HepG2 (cell line): ENCODE results near the gene ADAMTSL4. TPM values are rescaled to one million over a fixed set of nuclear protein-coding genes. Genes with fewer than 3 reads are reported as not detected.

Experiments
- CTCF ChIP-seq: sonication (generic); formaldehyde crosslinking; IDR thresholded peaks from 2 replicates; pipeline ENCODE4 v1.5.0; 2020; ENCODE audit warnings: mild to moderate bottlenecking, missing genetic modification reagents, moderate library complexity
- FOSL2 ChIP-seq: sonication (generic); formaldehyde crosslinking; IDR thresholded peaks from 2 replicates; pipeline ENCODE4 v1.4.0; 2020; ENCODE audit warnings: missing genetic modification reagents
- HOXA3 ChIP-seq: sonication (generic); formaldehyde crosslinking; IDR thresholded peaks from 2 replicates; pipeline ENCODE4 v1.5.0; 2020; ENCODE audit warnings: missing genetic modification reagents
- NFKBIZ ChIP-seq: IDR thresholded peaks from 2 replicates; pipeline ENCODE4 v1.6.1; 2018; ENCODE audit warnings: missing genetic modification reagents, missing compliant biosample characterization
- ONECUT2 ChIP-seq: sonication (generic); formaldehyde crosslinking; IDR thresholded peaks from 2 replicates; pipeline ENCODE4 v1.4.0; 2020; ENCODE audit warnings: missing genetic modification reagents
- REPIN1 ChIP-seq: sonication (generic); formaldehyde crosslinking; IDR thresholded peaks from 2 replicates; pipeline ENCODE4 v1.8.0; 2022; ENCODE audit warnings: missing genetic modification reagents, low read depth, mild to moderate bottlenecking, borderline replicate concordance
- TEAD3 ChIP-seq: optimal IDR thresholded peaks from 2 replicates; pipeline ENCODE3; 2016; ENCODE audit warnings: borderline replicate concordance
- U2AF2 ChIP-seq: fragments of 200-400 bp; formaldehyde crosslinking; IDR thresholded peaks from 2 replicates; pipeline ENCODE4 v1.6.1; 2017; ENCODE audit warnings: low read depth, mild to moderate bottlenecking, low read length
- WIZ ChIP-seq: sonication (generic); formaldehyde crosslinking; IDR thresholded peaks from 2 replicates; pipeline ENCODE4 v1.5.1; 2020; ENCODE audit warnings: mild to moderate bottlenecking, missing genetic modification reagents
- ZBTB33 ChIP-seq: sonication (generic); formaldehyde crosslinking; IDR thresholded peaks from 2 replicates; pipeline ENCODE4 v1.4.0; 2020; ENCODE audit warnings: missing genetic modification reagents
- ZBTB49 ChIP-seq: sonication (generic); formaldehyde crosslinking; IDR thresholded peaks from 2 replicates; pipeline ENCODE4 v1.4.0; 2020; ENCODE audit warnings: missing genetic modification reagents, borderline replicate concordance
- ZFP62 ChIP-seq: sonication (generic); formaldehyde crosslinking; IDR thresholded peaks from 2 replicates; pipeline ENCODE4 v1.4.0; 2020; ENCODE audit warnings: missing genetic modification reagents
- ZHX1 ChIP-seq: sonication (generic); formaldehyde crosslinking; IDR thresholded peaks from 2 replicates; pipeline ENCODE4 v1.8.1; 2022; ENCODE audit warnings: low read depth, mild to moderate bottlenecking, missing genetic modification reagents
- ZNF280D ChIP-seq: sonication (generic); formaldehyde crosslinking; IDR thresholded peaks from 2 replicates; pipeline ENCODE4 v1.5.1; 2020; ENCODE audit warnings: mild to moderate bottlenecking, missing genetic modification reagents
- ZNF292 ChIP-seq: sonication (generic); formaldehyde crosslinking; IDR thresholded peaks from 2 replicates; pipeline ENCODE4 v1.8.1; 2022; ENCODE audit warnings: mild to moderate bottlenecking, low read depth, missing genetic modification reagents, borderline replicate concordance
- ZNF570 ChIP-seq: sonication (generic); formaldehyde crosslinking; IDR thresholded peaks from 2 replicates; pipeline ENCODE4 v1.4.0; 2020; ENCODE audit warnings: mild to moderate bottlenecking, missing genetic modification reagents, borderline replicate concordance
- ZNF572 ChIP-seq: sonication (generic); formaldehyde crosslinking; IDR thresholded peaks from 2 replicates; pipeline ENCODE4 v1.5.1; 2020; ENCODE audit warnings: mild to moderate bottlenecking, missing genetic modification reagents
- ZNF678 ChIP-seq: sonication (generic); formaldehyde crosslinking; IDR thresholded peaks from 2 replicates; pipeline ENCODE4 v1.4.0; 2020; ENCODE audit warnings: mild to moderate bottlenecking, missing genetic modification reagents
- polyA plus RNA-seq, 8 experiments: library from polyadenylated mRNA; depleted of rRNA in 3 of 8; stranded (reverse) in 7 of 8; unstranded in 1 of 8; fragments of >200 nt; fragmentation: Illumina TruSeq in 4 of 8; extraction: Trizol in 4 of 8; gene quantifications; 2 replicates each; pipeline versions ENCODE4 v1.2.1 to v1.2.3, GENCODE V29; 2011 to 2016; ENCODE audit warnings: low read depth in 4 of 8, missing spikeins in 1 of 8, mixed read lengths in 1 of 8; ENCODE audit not compliant: insufficient read depth in 1 of 8
- total RNA-seq, 5 experiments: library from RNA; depleted of rRNA; stranded (reverse); fragments of >200 nt; fragmentation: Illumina TruSeq; extraction: Trizol; gene quantifications; 2 replicates each; pipeline ENCODE4 v1.2.3, GENCODE V29; 2016; ENCODE audit warnings: low read depth in 1 of 5

ADAMTSL4 gene
- total and polyA plus RNA-seq, 2 of the 13 experiments (the other 11 are each of a cell fraction or from before 2014, with no cell fraction given), result 3.9 to 16.4 TPM

- TF ChIP-seq HOXA3 (CRISPR knock-in tag) (peak; percentile 34; the same call in 1 of the 2 replicates), ZBTB33 (CRISPR knock-in tag) (peak; percentile 91), NFKBIZ (CRISPR knock-in tag) (no peak), CTCF (CRISPR knock-in tag) (peak; percentile 92), ONECUT2 (CRISPR knock-in tag) (peak; percentile 41; the same call in 1 of the 2 replicates), WIZ (CRISPR knock-in tag) (no peak), ZFP62 (CRISPR knock-in tag) (no peak), ZHX1 (CRISPR knock-in tag) (0 out of 2 replicates have a peak, but pooled peaks have one; percentile 44), ZNF570 (no peak), TEAD3 (CRISPR knock-in tag) (peak; percentile 9), FOSL2 (CRISPR knock-in tag) (peak; percentile 15; the same call in 1 of the 2 replicates), ZNF678 (CRISPR knock-in tag) (no peak), ZNF292 (CRISPR knock-in tag) (no peak), ZNF572 (CRISPR knock-in tag) (no peak), REPIN1 (CRISPR knock-in tag) (0 out of 2 replicates have a peak, but pooled peaks have one; percentile 28), ZNF280D (CRISPR knock-in tag) (no peak), U2AF2 (no peak), ZBTB49 (CRISPR knock-in tag) (no peak)
These were observed 10.8 kb downstream of the ADAMTSL4 start (continued) for GRCh38 chr1:150560011-150560438.
